GM12892 (cell line): ENCODE data around the gene ITM2B.

Source experiments
- POLR2A ChIP-seq: IDR thresholded peaks from 2 replicates; pipeline ENCODE4 v1.6.1; 2011; ENCODE audit warnings: low read depth, low read length, control low read depth
- POLR2AphosphoS5 ChIP-seq: IDR thresholded peaks from 2 replicates; pipeline ENCODE4 v1.6.1; 2011; ENCODE audit warnings: low read depth, low read length, control low read depth

DNA sequence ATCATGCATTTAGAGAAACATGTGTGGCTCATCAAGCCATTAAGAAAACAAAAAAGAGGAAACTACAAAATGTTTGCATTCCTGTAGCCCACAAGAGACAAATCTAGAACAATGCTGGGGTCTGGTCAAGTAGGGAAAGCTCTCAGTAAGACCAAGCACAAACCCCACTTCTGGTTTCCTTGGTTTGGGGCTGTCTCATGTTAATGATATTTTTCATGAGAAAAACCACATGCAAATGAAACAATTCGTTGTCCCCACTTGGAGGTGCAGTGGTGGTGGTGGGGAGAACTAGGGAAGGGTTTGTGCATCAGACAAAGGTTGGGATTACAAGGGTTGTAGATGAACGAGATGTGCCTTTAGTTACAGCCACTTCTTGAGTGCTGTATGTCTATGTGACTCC lies 63.5 kb downstream of the ITM2B start:
- TF ChIP-seq POLR2AphosphoS5 (no peak), POLR2A (no peak)
